ENCODE data around the gene PTGR2.
A peak's percentile ranks its signal among the peaks of the same experiment; 100 is the strongest.
"Not testable (repeated sequence)": the region's sequence is repeated elsewhere in the genome, so short reads cannot be mapped to it uniquely, and the experiment has no call there.

Gene PTGR2

DNA sequence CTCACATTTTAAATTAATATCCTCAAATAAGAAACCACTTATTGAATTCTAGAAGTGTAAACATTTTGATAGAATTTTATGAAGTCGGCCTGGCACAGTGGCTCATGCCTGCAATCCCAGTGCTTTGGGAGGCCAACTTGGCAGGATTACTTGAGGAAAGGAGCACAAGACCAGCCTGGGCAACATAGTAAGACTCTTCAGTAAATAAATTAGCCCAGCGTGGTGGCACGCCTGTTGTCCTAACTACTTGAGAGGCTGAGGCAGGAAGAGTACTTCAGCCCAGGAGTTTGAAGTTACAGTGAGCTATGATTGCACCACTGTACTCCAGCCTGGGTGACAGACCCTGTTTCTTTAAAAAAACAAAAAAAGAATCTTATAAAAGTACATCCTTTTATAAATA, 26.2 kb downstream of the PTGR2 start:
- no peak for DNase-seq
- intact Hi-C loops (cut with DNase I), result no loop called here

- intact Hi-C loops (cut with DNase I), result no loop called here
- DNase-seq, result no peak
Observed at GRCh38 chr14:73878436-73878835, 26.8 kb downstream of the PTGR2 start.

DNA sequence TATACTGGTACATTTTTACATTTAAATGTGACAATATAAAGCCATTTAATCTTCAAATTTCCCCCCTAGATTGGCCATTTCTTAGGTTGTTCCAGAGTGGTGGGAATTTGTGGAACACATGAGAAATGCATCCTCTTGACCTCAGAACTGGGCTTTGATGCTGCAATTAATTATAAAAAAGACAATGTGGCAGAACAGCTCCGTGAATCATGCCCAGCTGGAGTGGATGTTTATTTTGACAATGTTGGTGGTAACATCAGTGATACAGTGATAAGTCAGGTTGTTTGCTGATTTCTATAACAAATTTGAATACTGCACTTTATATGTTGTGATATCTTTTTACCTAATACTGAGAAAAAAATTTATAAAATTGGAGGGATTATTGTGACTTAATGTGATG, 27.4 kb downstream of the PTGR2 start:
- intact Hi-C loops (cut with DNase I), result no loop called here
- no peak for DNase-seq

- intact Hi-C loops (cut with DNase I), result no loop called here
Observed at GRCh38 chr14:73884438-73885190, 33.0 kb downstream of the PTGR2 start.

GRCh38 chr14:73886449-73887317, 35.1 kb downstream of the PTGR2 start, which contains the start of gene ZNF410:
Gene ZNF410, plus strand, starts transcription at chr14:73886859. Its CDS starts 5,317 bp downstream, at chr14:73892176.
- intact Hi-C loops (cut with DNase I), result no loop called here

More at GRCh38 chr14:73884438-73885190, 33.0 kb downstream of the PTGR2 start:
- DNase-seq, result no peak

DNA sequence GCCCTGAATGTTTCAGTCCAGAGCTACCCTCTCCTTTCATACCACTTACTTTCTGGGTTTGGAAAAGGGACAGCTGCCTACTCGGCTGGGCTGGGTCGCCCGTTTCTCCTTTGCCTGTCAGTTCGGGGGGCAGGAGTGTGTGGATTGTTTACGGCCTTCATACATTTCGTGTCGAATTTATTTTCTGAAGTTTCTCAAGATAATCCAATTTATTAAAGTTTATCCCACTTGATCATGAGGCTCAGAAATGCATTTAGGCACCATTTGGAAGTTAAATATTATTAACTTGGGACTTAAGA, 35.6 kb downstream of the PTGR2 start:
- intact Hi-C loops (cut with DNase I), result no loop called here
- peak in 2 of 42 donors; percentile 14 to 18 for DNase-seq

More at GRCh38 chr14:73886449-73887317, 35.1 kb downstream of the PTGR2 start, which contains the start of gene ZNF410:
- peak; percentile 73 to 96 (median 90) for DNase-seq

- DNase-seq, result no peak
- intact Hi-C loops (cut with DNase I), result no loop called here
Observed at GRCh38 chr14:73887694-73888459, 36.2 kb downstream of the PTGR2 start.

GRCh38 chr14:73888460-73888725, 36.8 kb downstream of the PTGR2 start:
- no peak for DNase-seq

DNA sequence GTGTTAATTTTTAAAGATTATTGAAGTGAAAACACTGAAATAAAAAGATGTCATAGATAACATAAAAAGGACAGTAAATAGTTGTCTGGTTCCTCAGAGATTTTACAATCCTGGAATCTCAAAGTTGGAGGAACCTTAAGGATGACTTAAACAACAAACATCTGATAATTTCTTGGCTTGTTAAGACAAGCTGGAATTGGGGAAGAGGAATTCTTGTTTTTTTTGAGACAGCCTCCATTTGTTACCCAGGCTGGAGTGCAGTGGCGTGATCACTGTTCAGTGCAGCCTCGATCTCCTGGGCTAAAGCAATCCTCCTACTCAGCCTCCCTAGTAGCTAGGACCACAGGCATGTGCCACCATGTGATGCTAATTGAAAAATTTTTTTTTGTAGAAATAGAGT, 37.3 kb downstream of the PTGR2 start:
- intact Hi-C loops (cut with DNase I), result no loop called here
- no peak for DNase-seq

More at GRCh38 chr14:73888460-73888725, 36.8 kb downstream of the PTGR2 start:
- intact Hi-C loops (cut with DNase I), result no loop called here

DNA sequence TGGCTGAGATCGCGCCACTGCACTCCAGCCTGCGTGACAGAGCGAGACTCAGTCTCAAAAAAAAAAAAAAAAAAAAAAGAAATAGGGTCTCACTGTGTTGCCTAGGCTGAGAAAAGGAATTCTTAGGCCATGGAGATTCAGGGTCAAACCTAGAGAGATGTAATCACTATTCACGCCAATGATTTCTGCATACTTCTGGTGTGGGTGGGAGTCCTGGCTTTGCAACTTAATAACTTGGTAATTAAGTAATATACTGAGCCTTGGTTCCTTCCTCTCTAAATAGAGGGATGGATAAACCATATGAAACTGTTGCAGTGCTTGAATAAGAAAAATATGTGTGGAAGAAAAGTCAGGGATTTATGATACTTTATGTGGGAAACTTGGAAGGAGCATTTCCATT, 37.7 kb downstream of the PTGR2 start:
- intact Hi-C loops (cut with DNase I), result no loop called here
- no peak for DNase-seq

DNA sequence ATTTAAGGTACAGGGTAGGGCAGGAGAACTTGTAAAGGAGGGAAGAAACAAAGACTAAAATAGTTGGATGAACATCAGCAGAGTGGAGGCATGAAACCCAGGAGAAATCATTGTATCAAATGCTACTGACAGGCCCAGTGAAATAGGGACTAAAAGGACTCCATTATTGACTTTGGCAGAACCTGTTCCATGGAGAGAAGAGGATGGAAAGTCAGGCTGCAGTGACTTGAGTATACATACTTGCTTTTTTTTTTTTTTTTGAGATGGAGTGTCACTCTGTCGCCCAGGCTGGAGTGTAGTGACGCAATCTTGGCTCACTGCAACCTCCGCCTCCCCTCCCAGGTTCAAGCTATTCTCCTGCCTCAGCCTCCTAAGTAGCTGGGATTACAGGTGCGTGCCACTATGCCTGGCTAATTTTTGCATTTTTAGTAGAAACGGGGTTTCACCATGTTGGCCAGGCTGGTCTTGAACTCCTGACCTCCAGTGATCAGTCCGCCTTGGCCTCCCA, 42.6 kb downstream of the PTGR2 start:
- intact Hi-C loops (cut with DNase I); DNase-seq: not testable (repeated sequence)

GRCh38 chr14:73895939-73896338, 44.3 kb downstream of the PTGR2 start:
- intact Hi-C loops (cut with DNase I), result no loop called here
- peak in 5 of 42 donors; percentile 13 to 55 (median 30) for DNase-seq

- intact Hi-C loops (cut with DNase I), result no loop called here
- DNase-seq, result no peak
Observed at GRCh38 chr14:73896521-73896920, 44.9 kb downstream of the PTGR2 start.

GRCh38 chr14:73903028-73903427, 51.4 kb downstream of the PTGR2 start:
- intact Hi-C loops (cut with DNase I), result no loop called here
- DNase-seq, result no peak

- intact Hi-C loops (cut with DNase I), result no loop called here
- DNase-seq, result no peak
Observed at GRCh38 chr14:73909681-73910080, 58.0 kb downstream of the PTGR2 start.

GRCh38 chr14:73913256-73913655, 61.6 kb downstream of the PTGR2 start:
- DNase-seq, result no peak
- intact Hi-C loops (cut with DNase I), result no loop called here

GRCh38 chr14:73916324-73916723, 64.7 kb downstream of the PTGR2 start:
- intact Hi-C loops (cut with DNase I), result no loop called here
- no peak for DNase-seq

DNA sequence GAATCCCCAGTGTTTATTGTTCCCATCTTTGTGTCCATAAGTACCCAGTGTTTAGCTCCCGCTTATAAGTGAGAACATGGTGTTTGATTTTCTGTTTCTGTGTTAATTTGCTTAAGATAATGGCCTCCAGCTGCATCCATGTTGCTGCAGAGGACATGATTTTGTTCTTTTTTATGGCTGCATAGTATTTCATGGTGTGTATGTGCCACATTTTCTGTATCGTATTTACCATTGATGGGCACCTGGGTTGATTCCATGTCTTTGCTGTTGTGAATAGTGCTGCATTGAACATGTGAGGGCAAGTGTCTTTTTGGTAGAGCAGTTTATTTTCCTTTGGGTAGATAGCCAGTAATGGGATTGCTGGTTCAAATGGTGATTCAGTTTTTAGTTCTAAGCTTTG, 67.8 kb downstream of the PTGR2 start:
- DNase-seq; intact Hi-C loops (cut with DNase I): not testable (repeated sequence)

DNA sequence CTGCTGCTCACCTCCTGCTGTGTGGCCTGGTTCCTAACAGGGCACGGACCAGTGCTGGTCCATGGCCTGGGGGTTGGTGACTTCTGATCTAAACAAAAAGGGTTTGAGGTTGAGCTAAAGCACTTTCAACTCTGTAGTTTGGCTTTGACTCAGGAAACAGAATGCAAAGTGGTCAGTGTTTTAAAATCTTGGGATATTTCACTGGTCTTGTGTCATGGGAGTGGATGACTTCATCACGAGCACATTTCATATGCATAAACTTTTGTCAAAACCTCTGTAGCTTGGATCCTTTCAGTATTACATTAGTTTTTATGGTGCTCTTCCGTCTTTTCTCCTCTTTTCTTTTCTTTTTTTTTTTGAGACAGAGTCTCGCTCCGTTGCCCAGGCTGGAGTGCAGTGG, 72.7 kb downstream of the PTGR2 start:
- intact Hi-C loops (cut with DNase I), result no loop called here
- no peak for DNase-seq

Measured in head of caudate nucleus (tissue), 42 donors.